IPS-18a (cell line): ENCODE data around the gene CAPN11.

Source experiments
- H3K27ac ChIP-seq: one replicate; pipeline ENCODE4 v1.5.1; 2013; ENCODE audit warnings: low read length
- H3K27me3 ChIP-seq: one replicate; pipeline ENCODE4 v1.6.1; 2013; ENCODE audit warnings: mild to moderate bottlenecking, low read length; ENCODE audit not compliant: control insufficient read depth, insufficient read depth
- H3K36me3 ChIP-seq: one replicate; pipeline ENCODE4 v1.6.1; 2013; ENCODE audit warnings: low read depth, low read length; ENCODE audit not compliant: control insufficient read depth
- H3K4me1 ChIP-seq: one replicate; pipeline ENCODE4 v1.6.1; 2013; ENCODE audit warnings: low read depth, low read length; ENCODE audit not compliant: control insufficient read depth
- H3K4me3 ChIP-seq: one replicate; pipeline ENCODE4 v1.5.1; 2013; ENCODE audit warnings: low read length
- H3K9ac ChIP-seq: one replicate; pipeline ENCODE4 v1.6.1; 2013; ENCODE audit warnings: mild to moderate bottlenecking, low read length, moderate library complexity
- H3K9me3 ChIP-seq: one replicate; pipeline ENCODE4 v1.6.1; 2013; ENCODE audit warnings: low read depth, low read length; ENCODE audit not compliant: control insufficient read depth

Gene CAPN11

GRCh38 chr6:44221961-44222335 lies 63.3 kb downstream of the CAPN11 start:
- H3K4me1 ChIP-seq: peaks cover 63% of the 10 kb centered on the region
- H3K27me3 ChIP-seq: no peaks in the 10 kb centered on the region
- H3K27ac ChIP-seq: no peak overlapping the region
- H3K9me3 ChIP-seq: no peaks in the 10 kb centered on the region
- H3K36me3 ChIP-seq: no peaks in the 10 kb centered on the region
- H3K4me3 ChIP-seq: no peak overlapping the region
- H3K9ac ChIP-seq: no peak overlapping the region

- Histone ChIP-seq H3K27me3 (no peaks in the 10 kb centered on the region), H3K27ac (peak overlapping the region; percentile 26), H3K36me3 (peaks cover 3% of the 10 kb centered on the region), H3K9ac (peak overlapping the region; percentile 44), H3K4me1 (peaks cover 56% of the 10 kb centered on the region), H3K9me3 (no peaks in the 10 kb centered on the region), H3K4me3 (peak overlapping the region; percentile 97)
Observed at GRCh38 chr6:44222486-44223318, 64.1 kb downstream of the CAPN11 start.

- Histone ChIP-seq H3K9ac (peak within 1 kb of the TSS; percentile 72), H3K4me3 (peak within 1 kb of the TSS; percentile 97), H3K27me3 (no peaks in the 10 kb centered on the region), H3K9me3 (no peaks in the 10 kb centered on the region), H3K4me1 (peaks cover 48% of the 10 kb centered on the region), H3K36me3 (peaks cover 11% of the 10 kb centered on the region), H3K27ac (peak within 1 kb of the TSS; percentile 26)
Observed at GRCh38 chr6:44223319-44224028, 64.9 kb downstream of the CAPN11 start, which contains the start of gene SLC29A1. Gene SLC29A1, plus strand, starts transcription at chr6:44223595. Its CDS starts 3,719 bp downstream, at chr6:44227314.

GRCh38 chr6:44224029-44224964 lies 65.7 kb downstream of the CAPN11 start:
- peaks cover 42% of the 10 kb centered on the region for H3K4me1 ChIP-seq
- H3K4me3 ChIP-seq: peak overlapping the region; percentile 97
- no peaks in the 10 kb centered on the region for H3K27me3 ChIP-seq
- peak overlapping the region; percentile 72 for H3K9ac ChIP-seq
- no peak overlapping the region for H3K27ac ChIP-seq
- H3K9me3 ChIP-seq: no peaks in the 10 kb centered on the region
- H3K36me3 ChIP-seq: peaks cover 19% of the 10 kb centered on the region

- H3K27ac ChIP-seq: no peak overlapping the region
- H3K4me1 ChIP-seq: peaks cover 42% of the 10 kb centered on the region
- peaks cover 24% of the 10 kb centered on the region for H3K36me3 ChIP-seq
- no peaks in the 10 kb centered on the region for H3K9me3 ChIP-seq
- no peaks in the 10 kb centered on the region for H3K27me3 ChIP-seq
- no peak overlapping the region for H3K9ac ChIP-seq
- H3K4me3 ChIP-seq: peak overlapping the region; percentile 97
Observed at GRCh38 chr6:44224965-44225305, 66.3 kb downstream of the CAPN11 start.

- no peaks in the 10 kb centered on the region for H3K27me3 ChIP-seq
- peaks cover 42% of the 10 kb centered on the region for H3K4me1 ChIP-seq
- peaks cover 32% of the 10 kb centered on the region for H3K36me3 ChIP-seq
- H3K9ac ChIP-seq: no peak overlapping the region
- H3K27ac ChIP-seq: no peak overlapping the region
- peak overlapping the region; percentile 25 for H3K4me3 ChIP-seq
- H3K9me3 ChIP-seq: no peaks in the 10 kb centered on the region
Observed at GRCh38 chr6:44225579-44226325, 67.1 kb downstream of the CAPN11 start.

GRCh38 chr6:44226368-44227147 lies 67.9 kb downstream of the CAPN11 start:
- Histone ChIP-seq H3K4me3 (peak overlapping the region; percentile 2), H3K27ac (no peak overlapping the region)

GRCh38 chr6:44227148-44227793 lies 68.7 kb downstream of the CAPN11 start:
- Histone ChIP-seq H3K27me3 (no peaks in the 10 kb centered on the region), H3K27ac (no peak overlapping the region), H3K36me3 (peaks cover 46% of the 10 kb centered on the region), H3K4me3 (no peak overlapping the region), H3K9ac (no peak overlapping the region), H3K9me3 (no peaks in the 10 kb centered on the region), H3K4me1 (peaks cover 31% of the 10 kb centered on the region)

More at GRCh38 chr6:44226368-44227147, 67.9 kb downstream of the CAPN11 start:
- Histone ChIP-seq H3K9me3 (no peaks in the 10 kb centered on the region), H3K9ac (no peak overlapping the region), H3K27me3 (no peaks in the 10 kb centered on the region), H3K4me1 (peaks cover 36% of the 10 kb centered on the region), H3K36me3 (peaks cover 40% of the 10 kb centered on the region)

GRCh38 chr6:44228031-44228430 lies 69.4 kb downstream of the CAPN11 start:
- no peak overlapping the region for H3K27ac ChIP-seq
- H3K36me3 ChIP-seq: peaks cover 54% of the 10 kb centered on the region
- no peaks in the 10 kb centered on the region for H3K27me3 ChIP-seq
- H3K4me1 ChIP-seq: peaks cover 23% of the 10 kb centered on the region
- no peak overlapping the region for H3K4me3 ChIP-seq
- no peaks in the 10 kb centered on the region for H3K9me3 ChIP-seq
- H3K9ac ChIP-seq: no peak overlapping the region

GRCh38 chr6:44228433-44228832 lies 69.8 kb downstream of the CAPN11 start:
- Histone ChIP-seq H3K9ac (no peak overlapping the region), H3K4me3 (no peak overlapping the region), H3K27ac (no peak overlapping the region), H3K27me3 (no peaks in the 10 kb centered on the region), H3K4me1 (peaks cover 23% of the 10 kb centered on the region), H3K36me3 (peaks cover 58% of the 10 kb centered on the region), H3K9me3 (no peaks in the 10 kb centered on the region)
